ENCODE data around the gene TTC33.

DNA sequence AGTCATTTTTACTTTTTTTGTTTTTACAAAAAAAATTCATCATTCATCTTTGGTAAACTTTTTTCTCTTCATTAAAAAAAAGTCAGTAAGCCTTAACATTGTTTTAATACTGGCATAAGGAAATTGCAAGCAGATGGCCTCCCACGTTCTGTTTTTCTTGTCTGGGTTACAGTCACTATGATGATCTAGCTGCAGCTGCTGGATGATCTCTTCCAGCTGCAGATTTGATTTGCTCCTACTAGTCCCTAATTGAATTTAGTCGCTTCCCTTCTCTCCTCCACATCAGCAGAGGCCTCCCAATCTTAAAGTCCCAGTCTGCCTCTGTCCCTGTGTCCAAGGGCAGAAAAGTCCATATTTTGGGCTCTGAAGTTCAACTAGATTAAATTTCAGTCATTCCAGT, 182.8 kb downstream of the TTC33 start:
- TF ChIP-seq, protein P1, sequence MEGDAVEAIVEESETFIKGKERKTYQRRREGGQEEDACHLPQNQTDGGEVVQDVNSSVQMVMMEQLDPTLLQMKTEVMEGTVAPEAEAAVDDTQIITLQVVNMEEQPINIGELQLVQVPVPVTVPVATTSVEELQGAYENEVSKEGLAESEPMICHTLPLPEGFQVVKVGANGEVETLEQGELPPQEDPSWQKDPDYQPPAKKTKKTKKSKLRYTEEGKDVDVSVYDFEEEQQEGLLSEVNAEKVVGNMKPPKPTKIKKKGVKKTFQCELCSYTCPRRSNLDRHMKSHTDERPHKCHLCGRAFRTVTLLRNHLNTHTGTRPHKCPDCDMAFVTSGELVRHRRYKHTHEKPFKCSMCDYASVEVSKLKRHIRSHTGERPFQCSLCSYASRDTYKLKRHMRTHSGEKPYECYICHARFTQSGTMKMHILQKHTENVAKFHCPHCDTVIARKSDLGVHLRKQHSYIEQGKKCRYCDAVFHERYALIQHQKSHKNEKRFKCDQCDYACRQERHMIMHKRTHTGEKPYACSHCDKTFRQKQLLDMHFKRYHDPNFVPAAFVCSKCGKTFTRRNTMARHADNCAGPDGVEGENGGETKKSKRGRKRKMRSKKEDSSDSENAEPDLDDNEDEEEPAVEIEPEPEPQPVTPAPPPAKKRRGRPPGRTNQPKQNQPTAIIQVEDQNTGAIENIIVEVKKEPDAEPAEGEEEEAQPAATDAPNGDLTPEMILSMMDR (IDR thresholded peaks at IDR 0.05): no peak
- TF ChIP-seq POLR2AphosphoS5 (IDR thresholded peaks at IDR 0.05) (no peak), POLR2A (IDR thresholded peaks at IDR 0.05) (no peak), EP300 (IDR thresholded peaks at IDR 0.05) (no peak)

Measured in suprapubic skin (tissue), 4 donors.